ENCODE results near the gene TSC22D1.

The TSC22D1 gene

DNA sequence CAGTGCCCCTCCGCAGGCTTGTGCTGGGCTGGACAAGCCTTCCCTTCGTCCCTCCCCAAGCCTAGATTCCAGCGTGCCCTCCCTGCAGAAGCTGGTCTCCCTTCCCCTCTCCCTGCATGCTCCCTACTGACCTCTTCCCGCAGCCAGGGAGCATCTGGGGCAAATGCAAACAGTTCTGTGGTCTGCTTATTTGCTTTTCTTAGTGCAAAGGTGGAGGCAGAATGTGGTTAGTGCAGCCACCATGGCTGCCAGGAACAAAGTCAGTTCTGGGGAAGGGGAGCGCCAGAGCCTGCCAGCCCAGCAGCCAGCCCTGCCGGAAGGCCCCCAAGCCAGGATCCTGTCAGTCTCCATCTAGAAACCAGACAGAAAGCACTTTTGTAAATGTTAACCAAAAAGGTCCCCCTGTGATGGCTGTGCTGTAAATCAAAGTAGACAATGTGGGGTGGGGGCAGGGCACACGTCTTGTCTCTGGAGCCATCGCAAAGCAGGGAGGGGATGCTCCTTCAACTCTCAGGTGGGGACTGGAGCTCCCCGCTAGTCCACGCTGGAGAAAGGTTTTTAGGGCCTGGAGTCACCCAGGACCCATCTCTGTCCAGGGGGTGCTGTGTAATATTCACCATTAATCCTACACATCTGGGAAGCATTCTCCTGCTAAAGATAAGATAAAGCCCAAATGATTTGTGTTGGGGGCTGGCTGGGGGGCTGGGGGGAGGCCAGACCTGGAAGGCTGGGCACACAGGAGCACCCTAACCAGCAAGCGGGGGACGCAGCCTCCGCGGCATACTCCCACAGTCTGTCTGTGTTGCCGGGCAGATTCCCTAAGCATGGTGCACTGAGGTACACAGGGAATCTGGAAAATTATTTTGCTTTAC, 171.6 kb downstream of the TSC22D1 start:
- DNase-seq (ENCODE audit: low read depth in 2 of 2) = no peak

DNA sequence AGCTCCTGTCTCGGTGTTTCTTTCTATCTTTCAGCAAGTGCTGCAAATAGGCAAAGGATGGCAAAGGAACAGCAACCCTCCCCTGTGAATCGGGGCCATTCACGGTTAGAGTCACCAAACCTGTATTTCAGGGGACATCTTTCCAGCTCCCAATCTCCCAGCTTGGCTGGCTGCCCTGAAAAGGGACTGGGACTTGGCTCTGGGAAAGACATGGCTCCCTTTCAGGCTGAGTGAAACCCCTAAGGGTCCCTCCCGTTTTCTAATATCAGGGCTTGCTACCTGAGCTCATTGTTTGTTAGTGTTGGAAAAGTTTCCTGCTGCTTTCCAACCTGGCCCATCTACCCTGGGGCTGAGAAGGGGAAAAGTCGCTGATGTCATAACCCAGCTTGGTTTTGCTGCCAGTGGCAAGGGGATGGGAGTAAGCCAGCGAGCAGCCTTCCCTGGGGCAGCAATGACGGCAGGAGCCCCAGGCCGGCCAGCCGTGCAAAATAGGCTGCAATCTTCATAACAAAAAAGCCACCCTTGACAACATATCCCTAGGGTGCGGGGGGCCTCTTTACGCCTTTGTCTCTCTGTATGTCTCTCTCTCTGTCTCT, 172.6 kb downstream of the TSC22D1 start:
- no peak for DNase-seq (ENCODE audit: low read depth in 2 of 2)

DNA sequence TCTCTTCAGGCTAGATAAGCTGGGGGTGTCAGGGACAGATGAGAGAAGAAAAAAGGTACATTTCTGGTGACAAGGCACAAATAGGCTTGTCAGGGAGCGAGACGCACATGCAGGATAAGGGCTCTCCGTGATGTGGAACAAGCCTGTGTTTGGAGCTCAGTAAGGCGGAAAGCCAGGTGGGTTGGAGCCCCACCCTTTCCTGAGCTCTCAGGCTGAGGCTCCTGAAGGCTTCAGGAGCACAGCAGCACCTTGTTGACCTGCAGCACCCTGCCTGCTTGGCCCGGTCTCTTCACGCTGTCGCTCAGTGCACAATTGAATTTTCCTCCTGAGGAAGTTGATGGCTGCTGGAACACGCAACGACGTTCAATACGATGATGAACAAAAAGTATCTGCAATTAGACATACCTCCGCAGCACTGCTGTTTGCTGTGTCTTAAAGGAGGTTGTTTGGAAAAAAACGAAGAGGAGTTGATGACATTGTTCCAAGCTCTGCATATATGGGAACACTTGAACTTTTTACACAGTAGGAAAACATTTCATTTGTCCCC, 173.2 kb downstream of the TSC22D1 start:
- DNase-seq (ENCODE audit: low read depth in 2 of 2) = no peak

DNA sequence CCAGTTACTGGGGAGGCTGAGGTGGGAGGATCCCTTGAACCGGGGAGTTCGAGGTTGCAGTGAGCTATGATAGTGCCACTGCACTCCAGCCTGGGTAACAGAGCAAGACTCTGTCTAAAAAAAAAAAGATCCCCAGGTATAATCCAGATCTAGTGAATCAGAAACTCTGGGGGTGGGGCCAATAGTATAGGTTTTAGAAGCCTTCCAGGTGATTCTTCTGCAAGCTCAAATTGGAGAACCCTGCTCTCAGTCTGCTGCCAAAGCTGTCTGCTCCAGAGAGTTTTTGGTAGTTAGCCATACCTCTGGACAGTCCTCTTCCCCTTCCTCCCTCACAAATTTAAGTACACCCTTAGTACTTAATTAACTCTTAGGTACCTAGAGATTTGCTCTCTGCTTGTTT, 174.6 kb downstream of the TSC22D1 start:
- DNase-seq (ENCODE audit: low read depth in 2 of 2) = no peak

DNA sequence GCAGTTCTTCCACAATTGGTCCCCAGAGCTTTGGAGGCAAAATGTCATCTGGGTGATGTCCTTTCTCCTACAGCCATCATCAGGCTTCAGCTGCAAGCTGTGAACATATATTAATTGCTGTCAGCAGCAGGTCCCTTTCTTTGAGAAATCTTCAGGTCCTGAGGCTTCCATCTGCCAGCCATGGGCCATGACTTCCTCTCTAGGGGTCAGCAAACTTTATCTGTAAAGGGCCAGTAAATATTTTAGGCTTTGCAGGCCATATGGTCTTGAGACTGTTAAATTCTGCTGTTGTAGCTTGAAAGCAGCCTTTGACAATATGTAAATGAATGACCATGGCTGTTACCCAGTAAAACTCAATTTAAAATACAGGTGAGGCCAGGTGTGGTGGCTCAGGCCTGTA, 175.4 kb downstream of the TSC22D1 start:
- DNase-seq (ENCODE audit: low read depth in 2 of 2) = no peak

DNA sequence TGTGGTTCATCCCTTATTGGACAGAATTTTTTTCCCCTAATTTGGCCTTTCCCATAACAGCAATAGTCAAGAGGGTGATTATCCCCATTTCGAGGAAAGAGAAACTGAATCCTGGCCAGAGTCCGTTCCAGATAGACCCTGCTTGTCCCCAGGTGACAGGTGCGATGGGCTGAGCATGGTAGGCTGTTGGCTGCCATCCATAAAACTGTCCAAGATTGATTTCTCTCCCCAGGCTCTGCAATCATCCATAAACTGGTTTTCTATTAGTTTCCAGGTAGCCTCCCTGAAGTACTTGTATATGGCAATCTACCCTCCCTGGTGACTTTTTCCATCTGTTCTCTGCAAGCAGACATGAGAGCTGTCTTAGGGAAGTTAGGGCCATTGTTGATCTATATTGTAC, 177.1 kb downstream of the TSC22D1 start:
- DNase-seq (ENCODE audit: low read depth in 2 of 2) = no peak

DNA sequence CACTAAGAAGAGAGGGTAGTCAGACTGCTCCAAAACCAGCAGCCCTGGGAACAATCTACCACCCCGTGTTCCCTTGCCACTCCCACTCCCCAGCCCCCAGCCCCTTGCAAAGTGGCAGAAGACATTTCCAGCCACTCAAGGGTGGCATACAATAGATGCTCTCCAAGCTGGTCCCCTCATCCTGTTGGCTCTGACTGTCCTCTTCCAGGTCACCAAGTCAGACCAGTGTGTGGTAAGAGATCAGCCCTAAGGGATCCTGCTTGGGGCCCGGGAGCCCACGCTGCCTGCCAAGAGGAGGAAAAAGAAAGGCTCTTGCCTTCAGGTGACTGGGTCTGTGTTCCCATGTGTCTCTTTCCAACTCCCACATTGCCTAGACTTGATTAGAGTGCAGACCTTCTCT, 177.5 kb downstream of the TSC22D1 start:
- no peak for DNase-seq (ENCODE audit: low read depth in 2 of 2)

DNA sequence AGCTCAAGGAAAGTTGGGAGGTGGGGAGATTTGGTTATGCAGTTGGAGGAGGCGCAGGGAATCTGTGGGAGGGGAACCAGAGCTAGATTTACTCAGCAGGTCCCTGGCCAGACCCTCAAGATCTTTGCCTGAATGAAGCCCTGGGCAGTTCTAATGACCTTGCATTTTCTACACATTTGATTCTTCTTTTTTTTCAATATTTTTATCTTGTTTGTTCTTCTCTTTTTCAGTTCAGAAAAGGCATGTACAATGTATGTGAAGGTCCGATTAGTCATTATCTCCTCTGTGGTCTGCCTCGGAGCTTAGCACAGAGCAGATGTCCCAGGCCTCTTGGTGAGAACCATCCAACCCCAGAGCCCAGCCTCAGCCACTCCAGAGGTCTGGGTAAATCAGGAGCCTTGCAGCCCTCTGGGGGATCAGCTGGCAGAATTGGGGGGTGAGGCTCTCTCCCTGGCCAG, 178.3 kb downstream of the TSC22D1 start:
- no peak for DNase-seq (ENCODE audit: low read depth in 2 of 2)

DNA sequence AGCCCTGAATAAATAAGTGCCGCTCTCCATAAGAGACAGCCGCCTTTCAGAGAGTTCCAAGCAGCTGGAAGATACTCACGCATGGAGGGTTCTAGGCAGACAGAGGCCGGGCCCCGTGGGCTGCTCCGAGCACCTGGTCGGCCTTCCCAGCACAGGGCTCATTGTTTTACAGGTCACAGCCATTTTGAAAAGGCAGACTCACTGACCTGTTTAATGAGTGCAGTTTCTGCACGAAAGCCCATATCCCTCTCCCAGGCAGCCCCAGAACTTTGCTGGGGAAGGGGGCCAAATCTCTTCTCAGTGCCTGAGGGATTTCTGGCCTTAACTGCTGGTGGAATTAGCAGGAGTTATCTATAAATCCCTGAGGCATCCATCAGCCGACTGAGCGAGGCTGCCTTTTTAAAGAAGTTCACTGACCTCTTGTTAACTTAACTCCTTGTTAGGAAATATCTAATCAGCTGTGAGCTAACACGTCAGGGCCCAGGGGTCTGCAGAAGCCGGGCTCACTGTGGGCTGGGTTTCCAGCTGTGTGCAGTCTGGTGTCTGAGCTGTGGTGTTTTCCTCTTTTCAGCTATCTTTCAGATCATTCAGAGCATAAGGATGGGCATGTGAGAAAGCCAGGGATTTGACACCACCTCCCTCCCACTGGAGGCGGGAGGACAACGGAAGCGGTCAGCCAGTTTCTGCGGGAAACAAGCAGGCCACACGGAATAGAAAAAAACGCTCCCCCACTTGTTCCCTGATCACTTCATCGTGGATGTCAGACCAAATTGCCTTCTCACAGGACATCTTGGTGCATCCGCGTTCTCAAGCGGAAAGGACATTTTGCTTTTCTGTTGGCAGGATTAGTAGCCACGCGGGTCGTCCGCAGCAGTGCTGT, 179.2 kb downstream of the TSC22D1 start:
- no peak for DNase-seq (ENCODE audit: low read depth in 2 of 2)

DNA sequence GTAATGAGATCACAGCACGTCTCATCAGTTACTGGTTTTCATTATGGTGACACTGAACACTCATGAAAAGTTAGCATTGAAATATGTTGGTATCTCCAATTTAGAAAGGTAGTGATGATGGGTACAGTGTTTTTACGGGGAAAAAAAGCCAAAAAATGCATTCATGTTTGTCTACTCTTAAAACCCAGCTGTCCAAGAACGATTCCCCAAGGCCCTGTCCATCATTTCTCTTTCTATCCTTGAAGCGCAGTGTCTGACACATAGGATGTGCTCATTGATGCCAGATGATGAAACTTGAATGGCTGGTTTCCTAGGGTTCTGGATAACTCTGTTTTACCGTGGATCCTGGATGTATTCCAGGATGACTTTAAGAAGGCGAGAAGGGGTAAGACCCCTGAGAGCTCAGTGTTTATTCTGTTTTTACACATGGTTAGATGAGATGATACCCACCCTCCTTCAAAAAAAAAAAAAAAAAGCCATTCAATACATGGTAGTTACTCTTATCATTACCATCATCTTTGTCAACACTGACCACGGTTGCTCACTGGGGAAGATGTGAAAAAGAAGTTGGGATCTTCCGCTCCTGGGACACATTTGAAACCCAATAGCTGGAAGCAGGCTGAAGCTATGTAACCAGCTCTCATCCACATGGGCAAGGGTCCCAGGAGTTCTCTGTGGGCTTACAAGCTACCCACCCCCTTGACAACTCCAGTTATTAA, 180.0 kb downstream of the TSC22D1 start:
- DNase-seq (ENCODE audit: low read depth in 2 of 2) = no peak

DNA sequence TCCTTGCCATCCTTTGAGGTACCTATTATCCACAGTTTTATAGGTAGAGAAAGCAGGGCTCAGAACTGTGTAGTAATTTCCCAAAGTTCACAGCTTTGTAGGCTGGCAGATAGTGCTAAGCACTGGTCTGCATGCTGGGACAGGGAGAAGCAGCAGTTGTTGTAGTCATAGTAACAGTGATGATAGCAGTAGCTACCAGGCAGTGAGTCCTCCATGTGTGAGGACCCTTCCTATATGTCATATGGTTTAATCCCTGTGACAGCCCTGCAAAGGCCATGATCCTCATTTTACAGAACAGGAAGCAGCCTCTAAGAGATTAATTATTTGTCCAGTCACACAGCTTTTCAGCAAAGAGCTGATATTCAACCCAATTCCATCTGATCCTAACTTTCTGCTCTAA, 181.5 kb downstream of the TSC22D1 start:
- no peak for DNase-seq (ENCODE audit: low read depth in 2 of 2)

DNA sequence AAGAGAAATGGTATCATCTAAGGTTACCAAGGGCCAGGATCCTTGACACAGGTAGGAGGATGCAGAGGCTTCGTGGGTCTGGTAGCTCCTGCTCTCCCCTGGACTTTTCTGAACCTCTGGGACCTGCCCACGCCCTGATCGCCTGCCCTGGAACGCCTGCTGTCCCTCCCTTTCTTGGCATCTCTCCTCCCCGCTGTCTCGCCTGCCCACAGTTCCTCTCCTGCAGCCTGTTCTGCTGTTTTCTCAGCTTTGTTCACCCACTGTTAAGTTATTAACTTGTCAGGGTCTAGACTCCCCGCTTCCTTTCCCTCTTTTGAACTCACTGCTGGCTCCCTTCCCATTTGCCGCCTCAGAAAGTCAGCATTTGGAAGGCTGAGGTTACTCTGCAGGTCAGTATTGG, 182.7 kb downstream of the TSC22D1 start:
- no peak for DNase-seq (ENCODE audit: low read depth in 2 of 2)

DNA sequence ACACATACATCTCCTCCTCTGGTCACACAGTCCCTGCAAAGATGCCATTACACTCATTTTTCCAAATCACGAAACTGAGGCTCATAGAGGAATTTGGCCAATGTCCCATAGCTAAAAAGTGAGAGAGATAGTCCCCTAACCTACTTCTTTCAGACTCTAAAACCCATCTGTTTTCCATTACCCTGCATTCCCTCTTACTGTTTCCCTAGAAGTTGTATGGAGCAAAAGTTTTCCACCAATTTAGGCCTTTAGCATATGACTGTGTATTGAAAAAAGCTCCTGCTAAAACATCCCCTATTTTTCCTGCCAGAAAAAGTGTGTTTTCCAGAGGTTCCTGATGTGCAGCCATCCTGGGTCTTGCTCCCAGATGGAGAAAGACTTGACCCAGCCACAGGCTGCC, 186.3 kb downstream of the TSC22D1 start:
- no peak for DNase-seq (ENCODE audit: low read depth in 2 of 2)

DNA sequence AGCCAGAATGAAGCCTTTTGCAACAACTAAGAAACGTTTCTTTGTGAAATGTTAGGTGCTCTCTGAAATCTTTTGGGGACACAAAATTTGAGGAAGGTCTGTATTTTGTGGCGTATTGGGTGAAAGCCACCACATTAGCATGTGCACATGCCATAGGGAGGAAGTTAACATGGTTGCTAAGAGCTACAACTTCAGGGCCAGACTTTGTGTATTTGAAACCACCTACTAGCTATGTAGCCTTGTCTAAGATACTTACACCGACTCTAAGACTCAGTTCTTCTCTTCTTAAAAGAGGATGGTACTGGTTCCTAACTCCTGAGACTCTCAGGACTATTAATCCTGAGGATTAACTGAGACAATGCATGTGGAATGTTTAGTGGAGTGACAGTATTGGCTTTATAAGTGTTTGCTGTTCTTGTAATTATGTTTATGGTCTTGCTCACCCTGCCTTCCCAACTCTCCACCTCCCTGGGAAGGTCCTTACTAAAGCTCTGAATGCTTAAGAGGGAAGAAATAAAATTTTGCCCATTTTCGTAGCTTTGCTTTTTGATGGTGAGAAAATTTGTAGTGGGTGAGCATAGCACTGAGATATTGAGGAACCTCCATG, 187.0 kb downstream of the TSC22D1 start:
- DNase-seq (ENCODE audit: low read depth in 2 of 2) = no peak

DNA sequence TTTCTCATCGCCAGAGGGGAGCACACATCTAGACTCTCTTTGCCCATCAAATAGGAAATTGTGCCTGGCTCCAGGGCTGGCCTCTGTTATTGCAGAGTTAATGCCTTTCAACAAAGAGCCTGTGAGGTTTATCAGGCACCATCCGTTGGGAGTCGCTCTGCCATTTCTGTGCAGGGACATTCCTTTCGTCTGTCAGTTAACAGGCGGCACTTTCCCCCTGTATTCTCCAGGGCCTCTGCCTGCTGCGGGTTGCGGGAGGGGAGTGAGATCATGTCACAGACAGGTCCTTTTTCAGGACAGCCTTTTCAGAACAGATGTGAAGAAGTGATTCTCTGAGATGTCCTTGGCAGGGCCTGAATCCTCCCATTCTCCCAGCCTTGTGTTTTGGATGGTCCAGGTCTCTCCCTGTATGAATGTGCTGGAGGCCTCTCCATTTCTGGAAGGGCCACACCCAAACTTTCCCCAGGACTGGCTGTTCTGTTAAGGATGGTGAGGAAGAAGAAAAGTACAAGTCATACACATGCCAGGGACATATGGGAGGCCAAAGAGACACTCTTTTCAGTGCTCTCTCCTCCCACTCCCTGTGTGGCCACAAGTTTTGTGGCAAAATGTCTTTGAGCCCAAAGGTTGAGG, 187.6 kb downstream of the TSC22D1 start:
- no peak for DNase-seq (ENCODE audit: low read depth in 2 of 2)

DNA sequence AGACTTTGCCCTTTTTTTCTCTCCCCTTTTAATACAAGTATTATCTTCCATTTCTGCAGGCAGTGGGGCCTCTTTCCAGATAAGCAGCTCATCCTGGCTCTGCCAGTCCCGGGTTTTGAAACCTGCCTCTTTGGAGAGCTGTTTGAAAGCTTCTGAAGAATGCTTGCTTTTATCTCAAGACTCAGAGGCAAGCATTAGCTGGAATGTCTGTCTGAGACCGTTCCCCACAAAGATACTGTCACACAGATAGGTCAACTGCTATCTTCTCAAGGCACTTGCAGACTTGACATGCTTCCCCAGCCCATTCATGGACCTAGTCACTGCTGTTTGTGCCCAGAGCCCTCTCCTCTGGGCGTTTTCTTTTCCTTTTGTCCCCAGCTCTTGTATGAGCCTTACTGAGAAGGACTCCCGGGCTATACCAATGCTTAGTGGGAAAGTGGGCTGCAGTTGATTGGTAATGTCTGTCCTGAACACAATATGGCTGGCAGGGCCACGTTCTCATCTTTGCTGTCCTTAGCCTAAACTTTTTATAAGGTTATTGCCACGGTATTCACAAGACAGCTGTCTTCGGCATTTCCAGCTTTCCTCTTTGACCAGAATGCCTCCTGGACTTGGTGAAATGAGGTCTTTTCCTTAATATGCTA, 189.1 kb downstream of the TSC22D1 start:
- DNase-seq (ENCODE audit: low read depth in 2 of 2) = no peak

DNA sequence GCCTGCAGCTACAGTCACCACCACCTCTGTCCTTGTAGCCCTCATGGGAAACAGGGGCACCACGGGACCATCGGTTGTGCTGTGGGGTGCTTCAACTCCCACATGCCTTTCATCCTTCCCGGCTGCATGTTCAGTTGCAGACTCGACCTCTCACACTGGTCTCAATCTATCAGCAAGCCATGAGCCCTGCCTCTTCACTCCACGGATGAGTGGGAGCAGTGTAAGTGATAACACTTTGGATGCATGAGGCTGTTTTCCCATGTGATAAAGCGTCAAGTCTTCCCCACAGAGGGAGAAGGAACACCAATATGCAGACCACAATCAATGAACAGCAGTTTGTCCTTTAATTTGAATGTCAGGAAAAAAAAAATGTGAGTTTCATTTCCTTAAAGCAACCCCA, 190.3 kb downstream of the TSC22D1 start:
- DNase-seq (ENCODE audit: low read depth in 2 of 2) = no peak

DNA sequence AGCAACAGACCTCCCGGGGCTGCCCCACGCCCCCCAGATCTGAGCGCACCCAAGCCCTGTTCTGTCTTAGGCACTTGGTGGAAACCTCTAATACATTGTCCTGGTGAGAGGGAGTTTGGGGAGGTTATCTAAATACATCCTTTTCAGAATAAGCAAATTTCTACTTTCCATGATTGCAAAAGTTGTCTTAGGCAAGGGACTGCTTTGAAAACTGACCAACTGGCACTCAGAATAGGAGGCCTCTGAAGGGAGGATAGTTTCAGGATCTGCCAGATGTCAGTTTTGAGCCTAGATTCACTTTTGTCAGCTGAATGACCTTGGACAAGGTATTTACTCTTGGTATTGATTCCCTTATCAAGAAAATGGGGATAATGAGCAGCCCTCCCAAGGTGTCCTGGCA, 190.7 kb downstream of the TSC22D1 start:
- DNase-seq (ENCODE audit: low read depth in 2 of 2) = no peak

DNA sequence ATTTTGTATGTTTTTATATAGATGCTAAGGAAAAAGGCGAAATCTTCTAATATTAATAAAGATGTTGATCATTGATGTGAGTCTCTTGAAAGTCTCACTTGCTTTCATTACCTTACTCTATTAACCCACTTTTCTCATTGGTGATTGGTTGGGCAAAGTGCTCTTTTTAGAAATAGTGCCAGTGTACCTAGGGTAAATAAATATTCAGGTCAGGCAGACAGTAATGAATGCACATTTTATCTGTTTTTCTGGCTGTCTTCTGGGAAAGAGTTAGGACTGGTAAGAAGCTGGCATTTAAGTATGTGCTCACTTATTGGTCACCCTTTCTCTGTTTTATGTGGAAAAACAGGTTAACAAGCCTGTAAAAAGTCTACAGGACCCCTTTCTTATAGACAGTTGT, 191.4 kb downstream of the TSC22D1 start:
- DNase-seq (ENCODE audit: low read depth in 2 of 2) = no peak

DNA sequence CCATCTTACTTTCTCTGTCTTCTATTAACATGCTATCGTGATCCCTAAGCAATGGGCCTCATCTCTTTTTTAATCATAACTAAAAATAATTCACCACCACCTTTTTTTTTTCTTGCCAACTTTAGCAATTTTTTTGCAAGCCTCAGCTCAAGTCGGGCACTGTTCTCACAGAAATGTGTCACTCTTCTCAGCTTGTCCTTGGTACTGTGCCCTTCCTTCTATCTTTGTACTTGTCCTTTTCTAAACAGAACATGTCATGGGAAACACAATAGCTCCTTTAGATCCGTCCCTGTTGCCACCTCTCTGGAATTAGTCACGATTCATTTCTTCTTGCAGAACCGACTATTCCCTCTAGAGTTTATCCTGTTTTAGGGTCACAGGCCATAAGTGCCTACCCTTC, 192.2 kb downstream of the TSC22D1 start:
- no peak for DNase-seq (ENCODE audit: low read depth in 2 of 2)
